Epithelial cell of proximal tubule (primary cell): ENCODE measurements around the gene CREB3L2. TPM values are rescaled to one million over a fixed set of nuclear protein-coding genes. Genes with fewer than 3 reads are reported as not detected.

Experiments
- DNase-seq: peaks from one replicate; pipeline ENCODE4 v3.0.0-alpha.2; 2011; ENCODE audit warnings: low read depth
- H3K4me3 ChIP-seq: 2 replicates; pipeline ENCODE4 v1.5.1; 2011; ENCODE audit warnings: low read depth, mild to moderate bottlenecking, low read length
- CTCF ChIP-seq: conservative IDR thresholded peaks from 2 replicates; pipeline ENCODE4 v1.5.1; 2012; ENCODE audit warnings: low read depth, mild to moderate bottlenecking, low read length
- total RNA-seq: library from RNA; depleted of rRNA; stranded (reverse); fragments of >200 nt; gene quantifications from 2 replicates; pipeline ENCODE4 v1.2.3, GENCODE V29; 2015

The CREB3L2 gene
- total RNA-seq, 1 donor from 2014 or later: 18.3 TPM

- H3K4me3 ChIP-seq: no peak overlapping the region
- no peak for DNase-seq
- TF ChIP-seq CTCF: no peak
These were observed 50.0 kb downstream of the CREB3L2 start for GRCh38 chr7:137951700-137952425.

GRCh38 chr7:137950967-137951366, 50.9 kb downstream of the CREB3L2 start:
- DNase-seq: no peak
- H3K4me3 ChIP-seq: no peak overlapping the region
- TF ChIP-seq CTCF: no peak

- no peak overlapping the region for H3K4me3 ChIP-seq
- TF ChIP-seq CTCF: no peak
These were observed 51.6 kb downstream of the CREB3L2 start for GRCh38 chr7:137950263-137950621.

GRCh38 chr7:137949416-137950262, 52.2 kb downstream of the CREB3L2 start:
- H3K4me3 ChIP-seq: no peak overlapping the region
- no peak for DNase-seq
- no peak for TF ChIP-seq CTCF

More at GRCh38 chr7:137950263-137950621, 51.6 kb downstream of the CREB3L2 start:
- DNase-seq: no peak

- no peak for DNase-seq
- TF ChIP-seq CTCF: no peak
- no peak overlapping the region for H3K4me3 ChIP-seq
These were observed 53.0 kb downstream of the CREB3L2 start for GRCh38 chr7:137948845-137949330.

- no peak for TF ChIP-seq CTCF
- DNase-seq: no peak
- no peak overlapping the region for H3K4me3 ChIP-seq
These were observed 53.6 kb downstream of the CREB3L2 start for GRCh38 chr7:137948083-137948844.
